ENCODE data around the gene RPS6KA5. TPM values are rescaled to one million over a fixed set of nuclear protein-coding genes. Genes with fewer than 3 reads are reported as not detected.

RPS6KA5 gene
- total RNA-seq, 1 experiment from 2014 or later = 5.2 TPM

DNA sequence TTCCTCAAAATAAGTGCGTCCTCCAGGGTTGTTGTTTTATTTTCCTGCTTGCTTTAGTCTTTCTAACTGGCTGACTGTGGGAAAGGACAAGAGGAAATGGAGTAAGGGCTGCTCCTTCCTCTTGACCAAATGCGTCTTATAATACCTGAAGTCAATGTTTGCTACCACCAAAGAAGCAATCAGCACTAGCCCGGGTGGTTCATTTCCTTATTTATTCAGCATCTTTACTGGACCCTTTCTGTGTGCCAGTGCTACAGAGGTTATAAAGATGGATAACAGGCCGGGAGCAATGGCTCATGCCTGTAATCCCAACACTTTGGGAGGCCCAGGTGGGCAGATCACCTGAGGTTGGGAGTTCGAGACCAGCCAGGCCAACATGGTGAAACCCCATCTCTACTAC, 15.1 kb upstream of the RPS6KA5 start:
- in situ Hi-C loops (cut with HindIII; ENCODE audit: low pct_unique_long_range_greater_than_20kb, low sequenced_read_pairs) = no loop called here
- no peak for DNase-seq (ENCODE audit: low read depth)

DNA sequence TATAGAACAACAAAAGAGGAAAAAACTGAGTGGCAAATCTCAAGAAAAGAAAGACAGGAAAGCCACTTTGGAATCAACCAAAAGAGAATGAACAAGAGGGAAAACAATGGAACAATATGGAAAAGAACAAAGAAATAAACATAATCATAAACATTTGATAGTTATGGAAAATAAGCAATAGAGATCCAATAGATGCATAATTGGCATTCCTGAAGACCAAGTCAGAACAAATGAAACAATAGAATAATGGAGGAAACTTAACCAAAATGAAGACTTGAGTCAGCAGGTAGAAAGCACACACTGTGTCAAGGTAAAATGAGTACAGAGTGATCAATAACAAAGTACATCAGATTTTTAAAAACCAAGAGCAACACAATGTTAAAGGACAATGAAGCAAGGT, 10.1 kb upstream of the RPS6KA5 start:
- in situ Hi-C loops (cut with HindIII; ENCODE audit: low pct_unique_long_range_greater_than_20kb, low sequenced_read_pairs) = no loop called here
- DNase-seq (ENCODE audit: low read depth) = no peak

- in situ Hi-C loops (cut with HindIII; ENCODE audit: low pct_unique_long_range_greater_than_20kb, low sequenced_read_pairs) = no loop called here
- no peak for DNase-seq (ENCODE audit: low read depth)
Measured at GRCh38 chr14:91068642-91069041, 8.2 kb upstream of the RPS6KA5 start.

- in situ Hi-C loops (cut with HindIII; ENCODE audit: low pct_unique_long_range_greater_than_20kb, low sequenced_read_pairs) = no loop called here
- no peak for DNase-seq (ENCODE audit: low read depth)
Measured at GRCh38 chr14:91067186-91067585, 6.7 kb upstream of the RPS6KA5 start.

- DNase-seq (ENCODE audit: low read depth) = no peak
- in situ Hi-C loops (cut with HindIII; ENCODE audit: low pct_unique_long_range_greater_than_20kb, low sequenced_read_pairs) = no loop called here
Measured at GRCh38 chr14:91065266-91065665, 4.8 kb upstream of the RPS6KA5 start.

DNA sequence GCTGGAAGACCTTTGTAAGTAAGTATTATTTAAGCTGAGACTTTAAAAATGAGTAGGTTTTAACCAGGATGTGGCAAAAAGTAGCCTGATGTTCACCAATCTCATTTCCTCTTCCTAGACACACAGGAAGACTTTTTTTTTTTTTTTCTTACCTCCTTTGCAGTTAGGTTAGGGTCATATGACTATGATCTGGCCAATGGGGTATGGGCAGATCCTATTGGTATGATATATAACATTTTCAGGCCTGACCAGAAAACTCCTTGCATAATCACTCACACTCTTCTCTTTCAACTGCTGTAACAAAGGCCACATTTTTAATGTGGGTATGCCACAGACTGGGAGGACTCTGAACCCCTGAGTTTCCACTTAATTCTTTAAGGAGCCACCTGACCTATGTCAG, 2.7 kb upstream of the RPS6KA5 start:
- in situ Hi-C loops (cut with HindIII; ENCODE audit: low pct_unique_long_range_greater_than_20kb, low sequenced_read_pairs) = no loop called here
- peak; percentile 33 for DNase-seq (ENCODE audit: low read depth)

DNA sequence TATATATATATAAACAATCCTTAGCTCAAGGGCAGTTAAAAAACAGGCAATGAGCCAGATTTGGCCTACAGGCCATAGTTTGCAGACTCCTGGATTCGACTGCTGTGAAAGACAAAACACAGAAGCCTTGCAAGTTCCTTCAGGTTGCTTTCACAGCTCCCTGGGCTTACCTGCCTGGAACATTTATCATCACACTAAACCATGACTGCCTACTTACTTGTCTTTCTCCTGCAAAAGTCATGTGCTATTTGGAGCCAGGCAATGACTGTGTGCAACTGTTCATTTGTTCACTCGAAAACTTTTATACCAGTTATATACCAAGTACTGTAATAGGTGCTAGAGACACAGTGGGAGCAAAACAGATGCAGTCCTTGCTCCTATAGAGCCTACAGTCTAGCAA, 2.2 kb upstream of the RPS6KA5 start:
- in situ Hi-C loops (cut with HindIII; ENCODE audit: low pct_unique_long_range_greater_than_20kb, low sequenced_read_pairs) = no loop called here
- no peak for DNase-seq (ENCODE audit: low read depth)

- no peak for DNase-seq (ENCODE audit: low read depth)
- in situ Hi-C loops (cut with HindIII; ENCODE audit: low pct_unique_long_range_greater_than_20kb, low sequenced_read_pairs) = no loop called here
Measured at GRCh38 chr14:91061056-91061887, 831 bp upstream of the RPS6KA5 start.

- in situ Hi-C loops (cut with HindIII; ENCODE audit: low pct_unique_long_range_greater_than_20kb, low sequenced_read_pairs) = no loop called here
- DNase-seq (ENCODE audit: low read depth) = peak; percentile 39
Measured at GRCh38 chr14:91059576-91060350, 678 bp downstream of the RPS6KA5 start.

DNA sequence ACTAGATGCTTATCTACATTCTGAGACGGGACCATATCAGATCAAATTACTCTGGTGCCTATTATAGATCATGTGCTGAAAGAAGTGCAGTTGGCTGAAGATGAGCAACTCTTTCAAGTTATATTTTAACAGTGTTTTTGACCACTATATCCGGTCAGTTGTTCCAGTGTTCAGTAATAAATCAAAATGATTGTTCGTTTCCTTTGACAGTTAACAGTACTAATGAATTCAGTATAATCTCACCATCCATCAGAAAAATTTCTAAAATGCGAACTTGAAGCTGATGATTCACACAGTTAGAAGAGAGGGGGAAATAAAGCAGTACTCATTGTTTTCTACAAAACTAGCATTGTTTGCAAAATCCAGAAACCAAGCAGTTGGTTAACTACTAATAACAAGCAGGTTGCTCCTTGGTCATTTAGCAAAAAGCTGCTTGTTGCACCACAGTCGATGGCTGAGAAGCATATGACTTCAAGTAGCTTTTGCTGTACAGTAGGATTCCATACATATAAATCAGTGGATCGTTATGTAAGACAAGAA, 2.3 kb downstream of the RPS6KA5 start:
- peak; percentile 87 for DNase-seq (ENCODE audit: low read depth)

GRCh38 chr14:91056361-91056760, 4.1 kb downstream of the RPS6KA5 start:
- in situ Hi-C loops (cut with HindIII; ENCODE audit: low pct_unique_long_range_greater_than_20kb, low sequenced_read_pairs) = no loop called here
- DNase-seq (ENCODE audit: low read depth) = no peak

More for the DNA sequence above, 2.3 kb downstream of the RPS6KA5 start:
- in situ Hi-C loops (cut with HindIII; ENCODE audit: low pct_unique_long_range_greater_than_20kb, low sequenced_read_pairs) = no loop called here

DNA sequence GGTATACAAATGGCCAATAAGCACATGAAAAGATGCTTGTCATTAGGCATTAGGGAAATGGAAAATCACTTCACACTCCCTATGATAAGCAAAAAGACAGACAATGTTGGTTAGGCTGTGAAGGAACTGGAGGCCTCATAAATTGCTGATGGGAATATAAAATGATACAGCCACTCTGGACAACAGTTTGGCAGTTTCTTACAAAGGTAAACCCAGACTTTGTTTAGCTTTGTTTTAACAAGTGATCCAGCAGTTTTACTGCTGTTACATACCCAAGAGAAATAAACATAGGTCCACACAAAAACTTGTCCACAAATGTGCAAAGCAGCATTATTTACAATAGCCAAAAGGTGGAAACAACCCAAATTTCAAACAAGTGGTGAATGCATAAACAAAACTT, 5.4 kb downstream of the RPS6KA5 start:
- in situ Hi-C loops (cut with HindIII; ENCODE audit: low pct_unique_long_range_greater_than_20kb, low sequenced_read_pairs) = no loop called here

DNA sequence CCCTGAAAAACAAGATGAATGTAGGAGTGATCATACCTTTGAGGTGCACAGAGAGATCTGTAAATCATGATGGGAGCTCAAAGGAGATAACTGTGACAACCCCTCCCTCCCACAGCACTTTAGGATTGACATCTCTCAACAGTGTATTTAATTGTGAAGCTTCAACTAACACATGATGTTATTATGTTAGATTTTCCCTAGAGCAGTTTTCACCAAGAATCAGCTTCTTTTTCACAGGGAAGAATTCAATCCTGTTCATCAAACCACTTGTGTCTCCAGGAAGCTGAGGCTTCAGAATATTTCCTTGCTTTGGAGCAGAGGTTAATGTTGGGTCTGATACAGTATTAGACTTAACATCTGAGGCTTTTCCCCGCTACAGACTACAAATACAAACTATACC, 11.8 kb downstream of the RPS6KA5 start:
- DNase-seq (ENCODE audit: low read depth) = no peak
- in situ Hi-C loops (cut with HindIII; ENCODE audit: low pct_unique_long_range_greater_than_20kb, low sequenced_read_pairs) = no loop called here

More for the DNA sequence above, 5.4 kb downstream of the RPS6KA5 start:
- DNase-seq (ENCODE audit: low read depth) = no peak

- in situ Hi-C loops (cut with HindIII; ENCODE audit: low pct_unique_long_range_greater_than_20kb, low sequenced_read_pairs) = no loop called here
- DNase-seq (ENCODE audit: low read depth) = no peak
Measured at GRCh38 chr14:91048265-91048664, 12.2 kb downstream of the RPS6KA5 start.

DNA sequence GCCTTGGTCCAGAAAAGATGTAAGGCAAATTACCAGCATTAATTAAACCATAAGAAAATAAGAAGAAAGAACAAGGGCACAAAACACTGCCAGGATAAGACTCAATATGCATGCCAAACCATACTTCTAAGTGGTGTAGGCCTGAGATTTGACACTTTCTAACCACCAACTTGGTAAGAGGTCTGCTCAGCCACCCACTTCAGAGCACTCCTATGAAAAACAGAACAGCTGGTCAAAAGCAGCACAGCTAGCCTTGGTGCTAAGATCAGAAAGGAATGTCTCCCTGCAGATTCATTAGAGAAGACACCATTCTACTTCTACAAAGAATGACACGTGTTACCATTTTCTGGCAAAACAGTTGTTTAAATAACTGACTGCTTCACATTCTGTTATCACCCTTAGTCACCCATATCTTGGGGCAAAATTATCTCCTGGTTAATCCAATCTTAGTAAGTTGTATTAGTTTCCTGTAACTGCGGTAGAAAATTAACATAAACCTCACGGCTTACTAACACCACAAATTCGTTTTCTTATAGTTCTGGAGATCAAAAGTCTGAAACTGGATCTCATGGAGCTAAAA, 13.2 kb downstream of the RPS6KA5 start:
- in situ Hi-C loops (cut with HindIII; ENCODE audit: low pct_unique_long_range_greater_than_20kb, low sequenced_read_pairs) = no loop called here
- DNase-seq (ENCODE audit: low read depth) = no peak

DNA sequence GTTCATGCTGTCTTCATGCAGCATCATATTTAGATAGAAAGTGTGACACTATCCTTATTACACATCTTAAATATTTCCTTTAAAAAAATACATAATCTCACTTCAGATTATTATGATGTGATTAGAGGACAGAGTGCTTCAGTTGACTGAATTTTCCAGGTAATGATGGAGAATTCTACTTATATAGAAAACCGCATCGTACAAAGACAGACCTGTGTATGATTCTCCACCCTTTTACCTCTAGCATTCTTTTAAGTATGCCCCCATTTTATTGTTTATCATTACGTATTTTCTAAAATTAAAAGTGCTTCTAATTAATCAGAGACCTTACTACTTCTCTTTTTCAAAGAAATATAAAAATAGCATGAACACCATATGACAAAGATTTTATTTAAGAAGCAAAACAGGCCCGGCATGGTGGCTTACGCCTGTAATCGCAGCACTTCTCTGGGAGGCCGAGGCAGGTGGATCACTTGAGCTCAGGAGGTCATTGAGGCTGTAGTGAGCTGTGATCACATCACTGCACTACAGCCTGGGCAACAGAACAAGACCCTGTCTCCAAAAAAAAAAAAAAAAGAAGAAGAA, 13.9 kb downstream of the RPS6KA5 start:
- in situ Hi-C loops (cut with HindIII; ENCODE audit: low pct_unique_long_range_greater_than_20kb, low sequenced_read_pairs) = no loop called here
- no peak for DNase-seq (ENCODE audit: low read depth)

- in situ Hi-C loops (cut with HindIII; ENCODE audit: low pct_unique_long_range_greater_than_20kb, low sequenced_read_pairs) = no loop called here
- DNase-seq (ENCODE audit: low read depth) = no peak
Measured at GRCh38 chr14:91041450-91041849, 19.0 kb downstream of the RPS6KA5 start.

GRCh38 chr14:91040545-91040944, 19.9 kb downstream of the RPS6KA5 start:
- no peak for DNase-seq (ENCODE audit: low read depth)
- in situ Hi-C loops (cut with HindIII; ENCODE audit: low pct_unique_long_range_greater_than_20kb, low sequenced_read_pairs) = no loop called here

DNA sequence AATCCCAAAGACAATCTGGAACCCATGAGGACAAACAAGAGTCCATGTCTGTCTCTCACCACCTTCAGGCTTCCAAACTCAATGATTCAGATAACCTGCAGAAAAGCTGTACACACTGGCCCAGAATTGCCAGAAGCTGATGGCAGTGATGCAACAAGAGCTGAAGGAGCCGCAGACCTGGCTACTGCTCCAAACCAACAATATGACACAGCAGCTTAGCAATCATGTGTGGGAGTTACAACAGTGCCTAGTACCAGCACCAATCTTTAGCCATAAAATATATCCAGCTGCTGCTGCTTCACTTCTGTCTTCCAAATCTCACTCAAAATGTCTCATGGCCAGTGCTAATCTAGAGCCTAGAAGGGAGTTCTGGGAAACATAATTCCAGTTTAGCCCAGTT, 22.0 kb downstream of the RPS6KA5 start:
- in situ Hi-C loops (cut with HindIII; ENCODE audit: low pct_unique_long_range_greater_than_20kb, low sequenced_read_pairs) = no loop called here
- no peak for DNase-seq (ENCODE audit: low read depth)

Data from Caki2 (cell line).